ENCODE measurements around the gene DLG2.
"Not testable (repeated sequence)": the region's sequence is repeated elsewhere in the genome, so short reads cannot be mapped to it uniquely, and the experiment has no call there.

DLG2 gene

GRCh38 chr11:85643191-85643614, 16.1 kb upstream of the DLG2 start:
- DNase-seq (ENCODE audit: low spot score), result no peak

- no peak for DNase-seq (ENCODE audit: low spot score)
These were observed 7.6 kb upstream of the DLG2 start for GRCh38 chr11:85634747-85635146.

- DNase-seq (ENCODE audit: low spot score), result no peak
These were observed 1.7 kb upstream of the DLG2 start for GRCh38 chr11:85628771-85629341.

GRCh38 chr11:85627998-85628770, 1.0 kb upstream of the DLG2 start, which contains the start of gene TMEM126B:
Gene TMEM126B (plus strand): TSS chr11:85628593. CDS start chr11:85628608, 15 bp downstream.
- peak; percentile 99 for DNase-seq (ENCODE audit: low spot score)

- no peak for DNase-seq (ENCODE audit: low spot score)
These were observed 648 bp downstream of the DLG2 start for GRCh38 chr11:85626496-85626895.

- no peak for DNase-seq (ENCODE audit: low spot score)
These were observed 6.9 kb downstream of the DLG2 start for GRCh38 chr11:85620256-85620655.

- DNase-seq (ENCODE audit: low spot score), result no peak
These were observed 7.6 kb downstream of the DLG2 start for GRCh38 chr11:85619499-85619898.

- not testable (repeated sequence) for DNase-seq (ENCODE audit: low spot score)
These were observed 15.5 kb downstream of the DLG2 start for GRCh38 chr11:85611643-85612042.

- DNase-seq (ENCODE audit: low spot score), result not testable (repeated sequence)
These were observed 17.9 kb downstream of the DLG2 start for GRCh38 chr11:85609286-85609685.

- not testable (repeated sequence) for DNase-seq (ENCODE audit: low spot score)
These were observed 18.5 kb downstream of the DLG2 start for GRCh38 chr11:85608621-85609020.

- not testable (repeated sequence) for DNase-seq (ENCODE audit: low spot score)
These were observed 20.9 kb downstream of the DLG2 start for GRCh38 chr11:85606237-85606636.

GRCh38 chr11:85603220-85603619, 23.9 kb downstream of the DLG2 start:
- no peak for DNase-seq (ENCODE audit: low spot score)

GRCh38 chr11:85602526-85603213, 24.5 kb downstream of the DLG2 start:
- no peak for DNase-seq (ENCODE audit: low spot score)

- no peak for DNase-seq (ENCODE audit: low spot score)
These were observed 28.1 kb downstream of the DLG2 start for GRCh38 chr11:85599083-85599482.

GRCh38 chr11:85596886-85597285, 30.3 kb downstream of the DLG2 start:
- DNase-seq (ENCODE audit: low spot score), result no peak

GRCh38 chr11:85595285-85595884, 31.8 kb downstream of the DLG2 start:
- DNase-seq (ENCODE audit: low spot score), result peak; percentile 31

GRCh38 chr11:85590848-85591483, 36.2 kb downstream of the DLG2 start:
- peak; percentile 3 for DNase-seq (ENCODE audit: low spot score)

- DNase-seq (ENCODE audit: low spot score), result no peak
These were observed 37.8 kb downstream of the DLG2 start for GRCh38 chr11:85589373-85589772.

GRCh38 chr11:85582111-85582510, 45.0 kb downstream of the DLG2 start:
- no peak for DNase-seq (ENCODE audit: low spot score)

GRCh38 chr11:85575388-85575787, 51.8 kb downstream of the DLG2 start:
- DNase-seq (ENCODE audit: low spot score), result no peak

GRCh38 chr11:85572056-85572455, 55.1 kb downstream of the DLG2 start:
- no peak for DNase-seq (ENCODE audit: low spot score)

GRCh38 chr11:85569525-85569924, 57.6 kb downstream of the DLG2 start:
- no peak for DNase-seq (ENCODE audit: low spot score)
